ENCODE data around the gene MIPOL1.
"Not testable (repeated sequence)": the region's sequence is repeated elsewhere in the genome, so short reads cannot be mapped to it uniquely, and the experiment has no call there.

Gene MIPOL1

GRCh38 chr14:37187840-37188577, 9.7 kb upstream of the MIPOL1 start:
- DNase-seq = not testable (repeated sequence)

- DNase-seq = not testable (repeated sequence)
Measured at GRCh38 chr14:37189733-37190132, 8.0 kb upstream of the MIPOL1 start.

- no peak for DNase-seq
Measured at GRCh38 chr14:37194698-37195097, 3.0 kb upstream of the MIPOL1 start.

GRCh38 chr14:37195327-37195726, 2.4 kb upstream of the MIPOL1 start:
- DNase-seq = no peak

- no peak for DNase-seq
Measured at GRCh38 chr14:37196604-37197420, 925 bp upstream of the MIPOL1 start.

GRCh38 chr14:37198273-37198598, 499 bp downstream of the MIPOL1 start:
- DNase-seq = no peak

GRCh38 chr14:37198907-37199306, 1.2 kb downstream of the MIPOL1 start:
- no peak for DNase-seq

- DNase-seq = no peak
Measured at GRCh38 chr14:37201724-37202123, 4.0 kb downstream of the MIPOL1 start.

- no peak for DNase-seq
Measured at GRCh38 chr14:37202265-37202664, 4.5 kb downstream of the MIPOL1 start.

- DNase-seq = no peak
Measured at GRCh38 chr14:37202812-37203211, 5.1 kb downstream of the MIPOL1 start.

GRCh38 chr14:37203423-37203822, 5.7 kb downstream of the MIPOL1 start:
- no peak for DNase-seq

GRCh38 chr14:37205623-37206605, 8.2 kb downstream of the MIPOL1 start:
- not testable (repeated sequence) for DNase-seq

- not testable (repeated sequence) for DNase-seq
Measured at GRCh38 chr14:37209617-37210016, 11.9 kb downstream of the MIPOL1 start.

GRCh38 chr14:37210448-37210847, 12.7 kb downstream of the MIPOL1 start:
- no peak for DNase-seq

- no peak for DNase-seq
Measured at GRCh38 chr14:37213016-37213415, 15.3 kb downstream of the MIPOL1 start.

GRCh38 chr14:37215345-37215744, 17.6 kb downstream of the MIPOL1 start:
- no peak for DNase-seq

- DNase-seq = no peak
Measured at GRCh38 chr14:37221073-37221472, 23.3 kb downstream of the MIPOL1 start.

GRCh38 chr14:37223947-37224474, 26.3 kb downstream of the MIPOL1 start:
- DNase-seq = no peak

GRCh38 chr14:37225668-37226067, 27.9 kb downstream of the MIPOL1 start:
- DNase-seq = not testable (repeated sequence)

GRCh38 chr14:37230551-37231194, 32.9 kb downstream of the MIPOL1 start:
- no peak for DNase-seq

GRCh38 chr14:37232907-37233481, 35.3 kb downstream of the MIPOL1 start:
- DNase-seq = no peak

GRCh38 chr14:37234222-37234621, 36.5 kb downstream of the MIPOL1 start:
- DNase-seq = no peak
